ENCODE results near the gene TRIM60.

TRIM60 gene

GRCh38 chr4:165006456-165006855, 25.3 kb upstream of the TRIM60 start:
- no peaks in the 10 kb centered on the region for H3K36me3 ChIP-seq (ENCODE audit: control insufficient read depth in 2 of 2, insufficient read depth in 1 of 2, low read length in 2 of 2)
- ChIA-PET POLR2A (no interaction called here), CTCF (interaction anchor here (1.0 kb wide), 1 partner anchor 227 kb away, joined by 3 read pairs; no protein-coding TSS in a partner anchor)
- TF ChIP-seq ZNF121 (tag by site-specific recombination; IDR thresholded peaks at IDR 0.05) (no peak), PBX3 (CRISPR knock-in tag; IDR thresholded peaks at IDR 0.05) (no peak), ZNF645 (tag by site-specific recombination; IDR thresholded peaks at IDR 0.05) (no peak), ZNF426 (tag by site-specific recombination; IDR thresholded peaks at IDR 0.05) (no peak), ZNF521 (tag by site-specific recombination; IDR thresholded peaks at IDR 0.05) (no peak), ZNF558 (tag by site-specific recombination; IDR thresholded peaks at IDR 0.05) (no peak), ZNF416 (tag by site-specific recombination; IDR thresholded peaks at IDR 0.05) (no peak), ZNF19 (tag by site-specific recombination; IDR thresholded peaks at IDR 0.05; ENCODE audit: low read depth) (no peak), ZNF555 (tag by site-specific recombination; conservative IDR thresholded peaks at IDR 0.05) (no peak), MZF1 (tag by site-specific recombination; IDR thresholded peaks at IDR 0.05; ENCODE audit: borderline replicate concordance) (no peak), ZSCAN5A (tag by site-specific recombination; IDR thresholded peaks at IDR 0.05) (no peak), ZNF184 (tag by site-specific recombination; IDR thresholded peaks at IDR 0.05) (no peak), AEBP2 (tag by site-specific recombination; IDR thresholded peaks at IDR 0.05; ENCODE audit: borderline replicate concordance) (no peak), ZBTB1 (tag by site-specific recombination; IDR thresholded peaks at IDR 0.05) (no peak), ZNF148 (tag by site-specific recombination; IDR thresholded peaks at IDR 0.05; ENCODE audit: borderline replicate concordance) (no peak), ZSCAN30 (tag by site-specific recombination; IDR thresholded peaks at IDR 0.05) (no peak), ZNF530 (tag by site-specific recombination; IDR thresholded peaks at IDR 0.05; ENCODE audit: low read depth) (no peak), ZNF510 (tag by site-specific recombination; IDR thresholded peaks at IDR 0.05; ENCODE audit: insufficient replicate concordance) (no peak), ZSCAN16 (tag by site-specific recombination; IDR thresholded peaks at IDR 0.05) (no peak)
- H3K4me3 ChIP-seq (ENCODE audit: low read depth, low read length) = no peak overlapping the region
- H3K9me3 ChIP-seq (ENCODE audit: control insufficient read depth, insufficient read depth, low read depth, low read length) = no peaks in the 10 kb centered on the region
- H3K27ac ChIP-seq (ENCODE audit: extremely low read depth, low read depth, low read length) = no peak overlapping the region
- no peaks in the 10 kb centered on the region for H3K4me1 ChIP-seq (ENCODE audit: control insufficient read depth, insufficient read depth, low read length)
